ENCODE results near the gene RASGRP3. TPM values are rescaled to one million over a fixed set of nuclear protein-coding genes. Genes with fewer than 3 reads are reported as not detected.
A peak's percentile ranks its signal among the peaks of the same experiment; 100 is the strongest.

Gene RASGRP3
- polyA plus RNA-seq, 1 of the 3 experiments (the other 2 are of a cell fraction): 72.5 TPM

DNA sequence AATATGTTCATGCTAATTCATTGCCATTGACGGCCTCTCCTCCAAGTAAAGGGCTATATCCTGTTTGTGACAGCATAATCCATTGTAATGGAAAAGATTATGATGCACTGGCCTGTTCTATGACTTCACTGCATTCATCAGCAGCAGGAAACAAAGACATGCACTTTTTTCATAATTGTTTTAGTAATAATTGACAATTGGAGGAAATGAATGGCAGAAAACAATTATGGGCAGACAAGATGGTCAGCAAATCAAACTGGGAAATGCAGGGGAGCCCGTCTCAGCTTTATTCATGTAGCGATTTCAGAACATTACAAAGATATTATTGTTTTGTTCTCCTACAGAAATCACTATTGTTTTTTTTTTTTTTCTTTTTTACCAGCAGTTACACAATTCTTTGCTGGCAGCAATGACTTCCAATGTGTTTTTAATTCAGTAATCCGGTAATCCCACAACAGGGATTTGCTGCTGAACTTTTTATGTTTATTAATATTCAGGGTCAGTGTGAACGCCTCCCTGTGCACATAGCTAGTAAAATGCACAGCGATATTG lies 33.8 kb upstream of the RASGRP3 start:
- no peaks in the 10 kb centered on the region for H4K20me1 ChIP-seq (ENCODE audit: insufficient read depth)
- DNase-seq: no peak
- H3K27ac ChIP-seq (ENCODE audit: low read depth in 2 of 2, low read length in 1 of 2): peak overlapping the region in 1 of 2 experiments; percentile 5; a peak in 2 of 4 replicates
- no peaks in the 10 kb centered on the region for H3K9me2 ChIP-seq
- H3K4me3 ChIP-seq (ENCODE audit: low read depth in 2 of 2, low read length in 1 of 2): no peak overlapping the region
- TF ChIP-seq FOXJ3 (CRISPR knock-in tag; IDR thresholded peaks at IDR 0.05) (no peak), SIN3A (IDR thresholded peaks at IDR 0.05; ENCODE audit: borderline replicate concordance, low read depth, low read length) (no peak), GABPA (IDR thresholded peaks at IDR 0.05; ENCODE audit: low read depth) (no peak), EP300 (IDR thresholded peaks at IDR 0.05; ENCODE audit: borderline replicate concordance in 1 of 2, low read depth in 1 of 2, low read length in 1 of 2) (no peak)
- H3F3A ChIP-seq (replicated peaks; ENCODE audit: insufficient read depth): peaks cover 8% of the 10 kb centered on the region
- H2AFZ ChIP-seq (ENCODE audit: low read depth): peak overlapping the region; percentile 14; the same call in 1 of the 2 replicates
- H3K79me2 ChIP-seq (ENCODE audit: insufficient read depth): peaks cover 9% of the 10 kb centered on the region; the same call in 1 of the 2 replicates
- ChIA-PET CTCF (interaction anchor here (0.7 to 2.9 kb wide), 3 partner anchors 11 to 140 kb away, joined by 3 to 20 read pairs (median 5); no protein-coding TSS in a partner anchor), POLR2A (interaction anchor here (0.7 kb wide), 1 partner anchor 280 kb away, joined by 3 read pairs; no protein-coding TSS in a partner anchor)
- WGBS (ENCODE audit: low lambda C conversion rate): 46% methylated on average over 6 of the region's 6 CpGs
- H3K9ac ChIP-seq: no peak overlapping the region
- H3K4me2 ChIP-seq: no peak overlapping the region
- H3K9me3 ChIP-seq: no peaks in the 10 kb centered on the region
- no peaks in the 10 kb centered on the region for H3K36me3 ChIP-seq (replicated peaks in 1 of 2; ENCODE audit: control insufficient read depth in 1 of 2, insufficient read depth in 2 of 2, low read length in 1 of 2)
- no peaks in the 10 kb centered on the region for H3K27me3 ChIP-seq (ENCODE audit: insufficient read depth)
- H3K4me1 ChIP-seq (ENCODE audit: control insufficient read depth in 1 of 2, insufficient read depth in 2 of 2, low read depth in 1 of 2, low read length in 1 of 2): peaks cover 0 to 4% of the 10 kb centered on the region in 2 experiments; a peak in 1 of 4 replicates

DNA sequence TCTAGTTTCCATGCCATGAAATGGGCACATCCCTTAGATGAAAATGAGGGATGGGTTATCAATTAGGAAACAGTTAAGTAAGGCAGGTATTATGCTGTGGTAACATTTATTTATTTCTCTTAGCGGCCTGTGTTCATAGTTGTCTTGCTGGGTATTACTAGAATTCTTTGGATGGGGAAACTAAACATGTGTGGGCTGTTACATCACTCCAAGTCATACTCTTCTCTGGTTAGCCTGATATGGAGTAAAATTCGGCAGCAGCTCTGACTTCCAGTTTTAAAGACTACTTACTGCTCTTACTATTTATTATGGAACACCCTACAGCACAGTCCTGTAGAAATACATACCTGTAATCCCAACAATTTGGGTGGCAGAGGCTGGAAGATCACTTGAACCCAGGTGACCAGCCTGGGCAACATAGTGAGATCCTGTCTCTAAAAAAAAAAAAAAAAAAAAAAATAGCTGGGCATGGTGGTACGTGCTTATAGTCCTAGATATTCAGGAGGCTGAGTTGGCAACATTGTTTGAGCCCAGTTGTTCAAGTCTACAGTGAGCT lies 33.1 kb upstream of the RASGRP3 start:
- 59% methylated on average over 3 of the region's 3 CpGs for WGBS (ENCODE audit: low lambda C conversion rate)
- no peak overlapping the region for H3K4me2 ChIP-seq
- H3K36me3 ChIP-seq (replicated peaks in 1 of 2; ENCODE audit: control insufficient read depth in 1 of 2, insufficient read depth in 2 of 2, low read length in 1 of 2): no peaks in the 10 kb centered on the region
- H3K9me3 ChIP-seq: no peaks in the 10 kb centered on the region
- no peak overlapping the region for H3K4me3 ChIP-seq (ENCODE audit: low read depth in 2 of 2, low read length in 1 of 2)
- no peaks in the 10 kb centered on the region for H3K9me2 ChIP-seq
- H3K27me3 ChIP-seq (ENCODE audit: insufficient read depth): no peaks in the 10 kb centered on the region
- H2AFZ ChIP-seq (ENCODE audit: low read depth): peak overlapping the region; percentile 14; the same call in 1 of the 2 replicates
- POLR2A ChIA-PET: interaction anchor here (0.7 kb wide), 1 partner anchor 279 kb away, joined by 3 read pairs; no protein-coding TSS in a partner anchor
- no peaks in the 10 kb centered on the region for H3K4me1 ChIP-seq (ENCODE audit: control insufficient read depth in 1 of 2, insufficient read depth in 2 of 2, low read depth in 1 of 2, low read length in 1 of 2)
- H3K27ac ChIP-seq (ENCODE audit: low read depth in 2 of 2, low read length in 1 of 2): peak overlapping the region in 1 of 2 experiments; percentile 5; a peak in 1 of 4 replicates
- no peak for TF ChIP-seq FOSL2 (IDR thresholded peaks at IDR 0.05; ENCODE audit: borderline replicate concordance, low read depth)
- no peak for TF ChIP-seq RFX5 (IDR thresholded peaks at IDR 0.05; ENCODE audit: low read length)
- TF ChIP-seq GATA2 (CRISPR knock-in tag; IDR thresholded peaks at IDR 0.05): no peak
- no peak for TF ChIP-seq ELF1 (IDR thresholded peaks at IDR 0.05)
- TF ChIP-seq, protein P1, sequence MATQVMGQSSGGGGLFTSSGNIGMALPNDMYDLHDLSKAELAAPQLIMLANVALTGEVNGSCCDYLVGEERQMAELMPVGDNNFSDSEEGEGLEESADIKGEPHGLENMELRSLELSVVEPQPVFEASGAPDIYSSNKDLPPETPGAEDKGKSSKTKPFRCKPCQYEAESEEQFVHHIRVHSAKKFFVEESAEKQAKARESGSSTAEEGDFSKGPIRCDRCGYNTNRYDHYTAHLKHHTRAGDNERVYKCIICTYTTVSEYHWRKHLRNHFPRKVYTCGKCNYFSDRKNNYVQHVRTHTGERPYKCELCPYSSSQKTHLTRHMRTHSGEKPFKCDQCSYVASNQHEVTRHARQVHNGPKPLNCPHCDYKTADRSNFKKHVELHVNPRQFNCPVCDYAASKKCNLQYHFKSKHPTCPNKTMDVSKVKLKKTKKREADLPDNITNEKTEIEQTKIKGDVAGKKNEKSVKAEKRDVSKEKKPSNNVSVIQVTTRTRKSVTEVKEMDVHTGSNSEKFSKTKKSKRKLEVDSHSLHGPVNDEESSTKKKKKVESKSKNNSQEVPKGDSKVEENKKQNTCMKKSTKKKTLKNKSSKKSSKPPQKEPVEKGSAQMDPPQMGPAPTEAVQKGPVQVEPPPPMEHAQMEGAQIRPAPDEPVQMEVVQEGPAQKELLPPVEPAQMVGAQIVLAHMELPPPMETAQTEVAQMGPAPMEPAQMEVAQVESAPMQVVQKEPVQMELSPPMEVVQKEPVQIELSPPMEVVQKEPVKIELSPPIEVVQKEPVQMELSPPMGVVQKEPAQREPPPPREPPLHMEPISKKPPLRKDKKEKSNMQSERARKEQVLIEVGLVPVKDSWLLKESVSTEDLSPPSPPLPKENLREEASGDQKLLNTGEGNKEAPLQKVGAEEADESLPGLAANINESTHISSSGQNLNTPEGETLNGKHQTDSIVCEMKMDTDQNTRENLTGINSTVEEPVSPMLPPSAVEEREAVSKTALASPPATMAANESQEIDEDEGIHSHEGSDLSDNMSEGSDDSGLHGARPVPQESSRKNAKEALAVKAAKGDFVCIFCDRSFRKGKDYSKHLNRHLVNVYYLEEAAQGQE (IDR thresholded peaks at IDR 0.05; ENCODE audit: low read depth, low read length): no peak
- TF ChIP-seq, protein P2, sequence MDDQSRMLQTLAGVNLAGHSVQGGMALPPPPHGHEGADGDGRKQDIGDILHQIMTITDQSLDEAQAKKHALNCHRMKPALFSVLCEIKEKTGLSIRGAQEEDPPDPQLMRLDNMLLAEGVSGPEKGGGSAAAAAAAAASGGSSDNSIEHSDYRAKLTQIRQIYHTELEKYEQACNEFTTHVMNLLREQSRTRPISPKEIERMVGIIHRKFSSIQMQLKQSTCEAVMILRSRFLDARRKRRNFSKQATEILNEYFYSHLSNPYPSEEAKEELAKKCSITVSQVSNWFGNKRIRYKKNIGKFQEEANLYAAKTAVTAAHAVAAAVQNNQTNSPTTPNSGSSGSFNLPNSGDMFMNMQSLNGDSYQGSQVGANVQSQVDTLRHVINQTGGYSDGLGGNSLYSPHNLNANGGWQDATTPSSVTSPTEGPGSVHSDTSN (IDR thresholded peaks at IDR 0.05): no peak
- TF ChIP-seq, protein P3, sequence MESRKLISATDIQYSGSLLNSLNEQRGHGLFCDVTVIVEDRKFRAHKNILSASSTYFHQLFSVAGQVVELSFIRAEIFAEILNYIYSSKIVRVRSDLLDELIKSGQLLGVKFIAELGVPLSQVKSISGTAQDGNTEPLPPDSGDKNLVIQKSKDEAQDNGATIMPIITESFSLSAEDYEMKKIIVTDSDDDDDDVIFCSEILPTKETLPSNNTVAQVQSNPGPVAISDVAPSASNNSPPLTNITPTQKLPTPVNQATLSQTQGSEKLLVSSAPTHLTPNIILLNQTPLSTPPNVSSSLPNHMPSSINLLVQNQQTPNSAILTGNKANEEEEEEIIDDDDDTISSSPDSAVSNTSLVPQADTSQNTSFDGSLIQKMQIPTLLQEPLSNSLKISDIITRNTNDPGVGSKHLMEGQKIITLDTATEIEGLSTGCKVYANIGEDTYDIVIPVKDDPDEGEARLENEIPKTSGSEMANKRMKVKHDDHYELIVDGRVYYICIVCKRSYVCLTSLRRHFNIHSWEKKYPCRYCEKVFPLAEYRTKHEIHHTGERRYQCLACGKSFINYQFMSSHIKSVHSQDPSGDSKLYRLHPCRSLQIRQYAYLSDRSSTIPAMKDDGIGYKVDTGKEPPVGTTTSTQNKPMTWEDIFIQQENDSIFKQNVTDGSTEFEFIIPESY (IDR thresholded peaks at IDR 0.05; ENCODE audit: borderline replicate concordance, low read depth): no peak
- TF ChIP-seq JUND (IDR thresholded peaks at IDR 0.05): no peak
- TF ChIP-seq EZH2phosphoT487 (IDR thresholded peaks at IDR 0.05; ENCODE audit: borderline replicate concordance, low read depth): no peak
- no peak for TF ChIP-seq SIN3A (IDR thresholded peaks at IDR 0.05; ENCODE audit: borderline replicate concordance, low read depth, low read length)
- no peak for TF ChIP-seq TCF12 (IDR thresholded peaks at IDR 0.05)
- no peak for TF ChIP-seq NRF1 (IDR thresholded peaks at IDR 0.05; ENCODE audit: low read depth, low read length)
- peaks cover 9% of the 10 kb centered on the region; the same call in 1 of the 2 replicates for H3K79me2 ChIP-seq (ENCODE audit: insufficient read depth)
- no peaks in the 10 kb centered on the region for H4K20me1 ChIP-seq (ENCODE audit: insufficient read depth)
- CTCF ChIA-PET: interaction anchor here (0.7 to 2.9 kb wide), 3 partner anchors 12 to 140 kb away, joined by 3 to 20 read pairs (median 3); no protein-coding TSS in a partner anchor
- no peak for DNase-seq
- H3K9ac ChIP-seq: no peak overlapping the region; the same call in 1 of the 2 replicates
- peaks cover 4% of the 10 kb centered on the region for H3F3A ChIP-seq (replicated peaks; ENCODE audit: insufficient read depth)

Measured in SK-N-SH (cell line).